Omental fat pad (tissue), 4 donors: ENCODE measurements around the gene SDF2L1. TPM values are rescaled to one million over a fixed set of nuclear protein-coding genes. Genes with fewer than 3 reads are reported as not detected.
"Not testable (repeated sequence)": the region's sequence is repeated elsewhere in the genome, so short reads cannot be mapped to it uniquely, and the experiment has no call there.

ENCODE experiments used
- ATAC-seq: fragments of 150-250 bp; one replicate; pipeline ENCODE4 v1.9.1; 2016; ENCODE audit warnings: mild to moderate bottlenecking, moderate library complexity; ENCODE audit not compliant: low FRiP score
- DNase-seq: peaks from one replicate; pipeline ENCODE4 v3.0.0-alpha.2; 2019; ENCODE audit warnings: low spot score
- total RNA-seq, 4 donors: library from RNA; depleted of rRNA; stranded (reverse); fragments of >200 nt; gene quantifications; one replicate each; pipeline ENCODE4 v1.1.0, GENCODE V29; 2016
- TF ChIP-seq, protein P1 (sequence below), 3 donors: fragments of 450-650 bp; IDR thresholded peaks; one replicate each; pipeline ENCODE4 v1.5.1; 2016 to 2017; ENCODE audit warnings: antibody characterized with exemption in 3 of 3, mild to moderate bottlenecking in 3 of 3, moderate library complexity in 2 of 3

SDF2L1 gene
- total RNA-seq, 4 donors from 2014 or later: 16.3 to 49.4 (median 34.0) TPM

GRCh38 chr22:21599053-21599893 lies 42.8 kb upstream of the SDF2L1 start:
- ATAC-seq: no peak
- no peak for DNase-seq
- TF ChIP-seq, protein P1, sequence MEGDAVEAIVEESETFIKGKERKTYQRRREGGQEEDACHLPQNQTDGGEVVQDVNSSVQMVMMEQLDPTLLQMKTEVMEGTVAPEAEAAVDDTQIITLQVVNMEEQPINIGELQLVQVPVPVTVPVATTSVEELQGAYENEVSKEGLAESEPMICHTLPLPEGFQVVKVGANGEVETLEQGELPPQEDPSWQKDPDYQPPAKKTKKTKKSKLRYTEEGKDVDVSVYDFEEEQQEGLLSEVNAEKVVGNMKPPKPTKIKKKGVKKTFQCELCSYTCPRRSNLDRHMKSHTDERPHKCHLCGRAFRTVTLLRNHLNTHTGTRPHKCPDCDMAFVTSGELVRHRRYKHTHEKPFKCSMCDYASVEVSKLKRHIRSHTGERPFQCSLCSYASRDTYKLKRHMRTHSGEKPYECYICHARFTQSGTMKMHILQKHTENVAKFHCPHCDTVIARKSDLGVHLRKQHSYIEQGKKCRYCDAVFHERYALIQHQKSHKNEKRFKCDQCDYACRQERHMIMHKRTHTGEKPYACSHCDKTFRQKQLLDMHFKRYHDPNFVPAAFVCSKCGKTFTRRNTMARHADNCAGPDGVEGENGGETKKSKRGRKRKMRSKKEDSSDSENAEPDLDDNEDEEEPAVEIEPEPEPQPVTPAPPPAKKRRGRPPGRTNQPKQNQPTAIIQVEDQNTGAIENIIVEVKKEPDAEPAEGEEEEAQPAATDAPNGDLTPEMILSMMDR (IDR thresholded peaks at IDR 0.05): no peak

GRCh38 chr22:21602579-21602978 lies 39.5 kb upstream of the SDF2L1 start:
- no peak for ATAC-seq
- TF ChIP-seq, protein P1 (IDR thresholded peaks at IDR 0.05): no peak
- DNase-seq: no peak

- DNase-seq: no peak
- TF ChIP-seq, protein P1 (IDR thresholded peaks at IDR 0.05): no peak
- ATAC-seq: no peak
Observed at GRCh38 chr22:21603973-21604372, 38.1 kb upstream of the SDF2L1 start.

DNA sequence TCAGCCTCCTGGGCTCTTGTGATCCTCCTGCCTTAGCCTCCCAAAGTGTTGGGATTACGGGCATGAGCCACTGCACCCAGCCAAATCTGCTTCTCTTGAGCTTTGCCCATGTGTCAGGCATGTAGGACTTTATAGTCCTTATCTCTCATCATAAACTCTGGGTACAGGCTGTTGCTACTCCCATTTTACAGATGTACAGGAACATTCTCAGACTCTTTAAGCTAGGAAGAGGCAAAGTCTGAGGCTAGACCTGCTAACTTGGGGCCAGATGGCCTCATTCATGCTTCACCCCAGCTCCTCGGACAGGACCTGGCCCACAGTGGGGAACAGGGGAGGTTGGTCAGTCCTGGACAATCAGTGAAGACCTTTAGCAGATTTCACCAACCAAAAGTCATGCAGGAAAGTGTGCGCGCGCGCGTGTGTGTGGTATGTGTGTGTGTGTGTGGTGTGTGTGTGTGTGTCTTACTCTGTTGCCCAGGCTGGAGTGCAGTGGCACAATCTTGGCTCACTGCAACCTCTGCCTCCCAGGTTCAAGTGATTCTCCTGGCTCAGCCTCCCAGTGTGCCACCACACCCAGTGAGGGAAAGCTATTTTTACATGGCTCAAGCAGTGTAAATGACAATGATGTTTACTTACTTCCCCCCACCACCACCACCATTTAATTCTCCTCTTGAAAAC lies 36.1 kb upstream of the SDF2L1 start:
- DNase-seq (no peak), ATAC-seq (no peak)
- TF ChIP-seq, protein P1 (IDR thresholded peaks at IDR 0.05): no peak

DNA sequence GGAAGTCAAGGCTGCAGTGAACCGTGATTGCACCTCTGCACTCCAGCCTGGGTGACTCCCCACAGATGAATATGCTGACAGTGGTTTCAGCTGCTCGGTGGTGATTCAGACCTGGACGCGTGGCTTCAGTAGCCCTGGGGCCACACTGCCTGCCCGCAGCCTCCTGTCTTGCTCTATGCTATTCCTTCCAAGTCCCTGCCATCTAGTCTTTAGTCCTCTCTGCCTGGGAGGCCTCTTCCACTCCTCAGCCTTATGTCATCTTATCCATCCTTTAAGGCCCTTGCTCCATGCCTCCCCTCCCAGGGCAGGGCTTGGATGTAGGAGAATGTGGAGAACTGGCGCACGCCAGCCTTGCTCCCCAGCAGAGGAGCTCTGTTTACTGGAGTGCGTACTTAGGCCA lies 35.3 kb upstream of the SDF2L1 start:
- TF ChIP-seq, protein P1 (IDR thresholded peaks at IDR 0.05): no peak
- DNase-seq (no peak), ATAC-seq (no peak)

GRCh38 chr22:21609556-21610157 lies 32.4 kb upstream of the SDF2L1 start:
- DNase-seq, ATAC-seq: not testable (repeated sequence)

- no peak for DNase-seq
- TF ChIP-seq, protein P1 (IDR thresholded peaks at IDR 0.05): no peak
- no peak for ATAC-seq
Observed at GRCh38 chr22:21611210-21611977, 30.7 kb upstream of the SDF2L1 start.
